Measurements from ENCODE around the gene XYLB.

DNA sequence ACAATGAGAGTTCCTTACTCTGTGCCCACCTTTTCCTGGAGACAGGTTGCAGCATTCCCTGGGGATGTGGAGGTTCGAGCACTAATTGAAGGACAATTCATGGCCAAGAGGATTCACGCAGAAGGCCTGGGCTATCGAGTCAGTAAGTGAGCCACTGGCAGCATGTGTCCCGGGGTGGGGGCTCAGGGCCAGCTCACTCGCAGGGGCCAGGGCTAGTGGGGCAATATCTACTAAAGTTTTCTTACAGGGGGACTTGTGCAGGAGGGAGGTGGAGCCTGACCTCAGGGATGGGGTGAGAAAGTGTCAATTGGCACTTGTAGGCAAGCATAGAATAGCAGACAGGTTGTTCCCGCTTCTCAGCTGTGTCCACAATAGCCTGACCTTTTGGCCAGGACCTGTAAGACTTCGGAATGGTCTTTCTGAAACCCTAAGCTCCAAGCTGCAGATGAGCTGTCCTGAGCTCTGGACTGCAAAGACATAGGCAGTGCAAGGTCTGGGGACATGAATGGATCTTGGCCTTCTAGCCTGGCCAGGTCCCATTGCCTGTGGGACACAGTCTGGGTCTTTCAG is 32.7 kb downstream of the XYLB start:
- TF ChIP-seq, protein P1, sequence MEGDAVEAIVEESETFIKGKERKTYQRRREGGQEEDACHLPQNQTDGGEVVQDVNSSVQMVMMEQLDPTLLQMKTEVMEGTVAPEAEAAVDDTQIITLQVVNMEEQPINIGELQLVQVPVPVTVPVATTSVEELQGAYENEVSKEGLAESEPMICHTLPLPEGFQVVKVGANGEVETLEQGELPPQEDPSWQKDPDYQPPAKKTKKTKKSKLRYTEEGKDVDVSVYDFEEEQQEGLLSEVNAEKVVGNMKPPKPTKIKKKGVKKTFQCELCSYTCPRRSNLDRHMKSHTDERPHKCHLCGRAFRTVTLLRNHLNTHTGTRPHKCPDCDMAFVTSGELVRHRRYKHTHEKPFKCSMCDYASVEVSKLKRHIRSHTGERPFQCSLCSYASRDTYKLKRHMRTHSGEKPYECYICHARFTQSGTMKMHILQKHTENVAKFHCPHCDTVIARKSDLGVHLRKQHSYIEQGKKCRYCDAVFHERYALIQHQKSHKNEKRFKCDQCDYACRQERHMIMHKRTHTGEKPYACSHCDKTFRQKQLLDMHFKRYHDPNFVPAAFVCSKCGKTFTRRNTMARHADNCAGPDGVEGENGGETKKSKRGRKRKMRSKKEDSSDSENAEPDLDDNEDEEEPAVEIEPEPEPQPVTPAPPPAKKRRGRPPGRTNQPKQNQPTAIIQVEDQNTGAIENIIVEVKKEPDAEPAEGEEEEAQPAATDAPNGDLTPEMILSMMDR (IDR thresholded peaks at IDR 0.05) = no peak
- no peak for TF ChIP-seq EZH2 (IDR thresholded peaks at IDR 0.05)

Data from neural progenitor cell (in vitro differentiated cells).